Hepatocyte (in vitro differentiated cells): ENCODE results near the gene TMEM232.

Source experiments
- CTCF ChIP-seq: fragments of 200-600 bp; sonication (generic); IDR thresholded peaks from 2 replicates; pipeline ENCODE4 v1.5.1; 2016; ENCODE audit warnings: antibody characterized with exemption, mild to moderate bottlenecking; ENCODE audit not compliant: poor library complexity
- EZH2 ChIP-seq: fragments of 200-600 bp; sonication (generic); IDR thresholded peaks from 2 replicates; pipeline ENCODE4 v1.6.1; 2016; ENCODE audit warnings: antibody characterized with exemption, mild to moderate bottlenecking, borderline replicate concordance
- EZH2phosphoT487 ChIP-seq: fragments of 200-600 bp; sonication (generic); IDR thresholded peaks from one replicate; pipeline ENCODE4 v1.6.1; 2018; ENCODE audit warnings: antibody characterized with exemption, mild to moderate bottlenecking, low read depth, moderate library complexity; ENCODE audit not compliant: unreplicated experiment, severe bottlenecking

- TF ChIP-seq CTCF (no peak), EZH2phosphoT487 (no peak), EZH2 (no peak)
Measured at GRCh38 chr5:110469486-110469885, 257.0 kb downstream of the TMEM232 start.
